ENCODE measurements around the gene C11orf21.

- TF ChIP-seq CTCF (IDR thresholded peaks at IDR 0.05) = no peak
- no peak for TF ChIP-seq POLR2A (IDR thresholded peaks at IDR 0.05)
- no peak for TF ChIP-seq EP300 (IDR thresholded peaks at IDR 0.05)
These were observed 6.0 kb upstream of the C11orf21 start for GRCh38 chr11:2307501-2308331.
